Right atrium auricular region (tissue), 2 donors: ENCODE measurements around the gene FANCC. TPM values are rescaled to one million over a fixed set of nuclear protein-coding genes. Genes with fewer than 3 reads are reported as not detected.

Experiments
- DNase-seq: peaks from one replicate; pipeline ENCODE4 v3.0.0-alpha.2; 2019; ENCODE audit warnings: low spot score
- H3K27ac ChIP-seq, 2 donors: fragments of 200-600 bp; sonication (generic); 1 replicate in 1 of 2; 2 replicates in 1 of 2; pipeline ENCODE4 v1.5.1; 2016 to 2019
- H3K27me3 ChIP-seq, 2 donors: fragments of 200-600 bp; sonication (generic); one replicate each; pipeline versions ENCODE4 v1.5.1 to v1.6.0; 2017 to 2019
- H3K36me3 ChIP-seq: fragments of 200-600 bp; sonication (generic); one replicate; pipeline ENCODE4 v1.5.1; 2016
- H3K4me1 ChIP-seq, 2 donors: fragments of 200-600 bp; sonication (generic); one replicate each; pipeline versions ENCODE4 v1.5.1 to v1.6.0; 2017 to 2019
- H3K4me3 ChIP-seq, 2 donors: fragments of 200-600 bp; sonication (generic); 1 replicate in 1 of 2; 2 replicates in 1 of 2; pipeline ENCODE4 v1.5.1; 2017 to 2019; ENCODE audit warnings: mild to moderate bottlenecking in 1 of 2, moderate library complexity in 1 of 2
- H3K9me3 ChIP-seq, 2 donors: fragments of 200-600 bp; sonication (generic); one replicate each; pipeline ENCODE4 v1.5.1; 2019
- total RNA-seq, 2 donors: library from RNA; depleted of rRNA; stranded (reverse); fragments of >200 nt; gene quantifications; one replicate each; pipeline ENCODE4 v1.1.0, GENCODE V29; 2016
- TF ChIP-seq, protein P1 (sequence below), 2 donors: fragments of 200-600 bp; sonication (generic); IDR thresholded peaks; one replicate each; pipeline ENCODE4 v1.5.1; 2019; ENCODE audit warnings: antibody characterized with exemption in 2 of 2

FANCC gene
- total RNA-seq, 2 donors from 2014 or later = 1.8 to 6.2 TPM

- TF ChIP-seq, protein P1, sequence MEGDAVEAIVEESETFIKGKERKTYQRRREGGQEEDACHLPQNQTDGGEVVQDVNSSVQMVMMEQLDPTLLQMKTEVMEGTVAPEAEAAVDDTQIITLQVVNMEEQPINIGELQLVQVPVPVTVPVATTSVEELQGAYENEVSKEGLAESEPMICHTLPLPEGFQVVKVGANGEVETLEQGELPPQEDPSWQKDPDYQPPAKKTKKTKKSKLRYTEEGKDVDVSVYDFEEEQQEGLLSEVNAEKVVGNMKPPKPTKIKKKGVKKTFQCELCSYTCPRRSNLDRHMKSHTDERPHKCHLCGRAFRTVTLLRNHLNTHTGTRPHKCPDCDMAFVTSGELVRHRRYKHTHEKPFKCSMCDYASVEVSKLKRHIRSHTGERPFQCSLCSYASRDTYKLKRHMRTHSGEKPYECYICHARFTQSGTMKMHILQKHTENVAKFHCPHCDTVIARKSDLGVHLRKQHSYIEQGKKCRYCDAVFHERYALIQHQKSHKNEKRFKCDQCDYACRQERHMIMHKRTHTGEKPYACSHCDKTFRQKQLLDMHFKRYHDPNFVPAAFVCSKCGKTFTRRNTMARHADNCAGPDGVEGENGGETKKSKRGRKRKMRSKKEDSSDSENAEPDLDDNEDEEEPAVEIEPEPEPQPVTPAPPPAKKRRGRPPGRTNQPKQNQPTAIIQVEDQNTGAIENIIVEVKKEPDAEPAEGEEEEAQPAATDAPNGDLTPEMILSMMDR (IDR thresholded peaks at IDR 0.05) = no peak
- Histone ChIP-seq H3K4me1 (no peaks in the 10 kb centered on the region), H3K4me3 (no peak overlapping the region), H3K27ac (no peak overlapping the region), H3K9me3 (no peaks in the 10 kb centered on the region), H3K36me3 (no peaks in the 10 kb centered on the region), H3K27me3 (no peaks in the 10 kb centered on the region)
- no peak for DNase-seq
Measured at GRCh38 chr9:95357316-95357715, 39.8 kb upstream of the FANCC start.

DNA sequence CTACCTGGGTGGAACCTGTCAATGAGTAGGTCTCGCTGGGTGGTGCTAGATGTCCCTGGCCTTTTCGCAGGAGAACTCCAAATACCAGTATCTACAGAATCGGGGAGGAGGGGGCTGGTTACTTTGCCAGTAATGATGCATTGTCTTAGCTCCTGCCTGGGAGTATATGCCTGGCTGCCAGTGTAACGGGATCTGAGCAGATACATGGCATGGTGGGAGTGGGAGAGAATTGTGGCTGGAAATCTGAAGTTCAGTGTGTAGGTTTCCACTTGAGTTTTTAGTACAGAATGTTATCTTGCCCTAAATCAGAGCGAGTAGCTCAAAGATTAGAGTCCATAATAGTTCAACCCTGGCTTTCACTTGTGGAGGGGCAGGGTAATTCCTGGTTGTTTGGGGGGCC, 38.0 kb upstream of the FANCC start:
- Histone ChIP-seq H3K4me3 (no peak overlapping the region), H3K27ac (no peak overlapping the region), H3K27me3 (no peaks in the 10 kb centered on the region), H3K36me3 (no peaks in the 10 kb centered on the region), H3K9me3 (no peaks in the 10 kb centered on the region), H3K4me1 (no peaks in the 10 kb centered on the region)
- TF ChIP-seq, protein P1 (IDR thresholded peaks at IDR 0.05) = no peak
- no peak for DNase-seq

DNA sequence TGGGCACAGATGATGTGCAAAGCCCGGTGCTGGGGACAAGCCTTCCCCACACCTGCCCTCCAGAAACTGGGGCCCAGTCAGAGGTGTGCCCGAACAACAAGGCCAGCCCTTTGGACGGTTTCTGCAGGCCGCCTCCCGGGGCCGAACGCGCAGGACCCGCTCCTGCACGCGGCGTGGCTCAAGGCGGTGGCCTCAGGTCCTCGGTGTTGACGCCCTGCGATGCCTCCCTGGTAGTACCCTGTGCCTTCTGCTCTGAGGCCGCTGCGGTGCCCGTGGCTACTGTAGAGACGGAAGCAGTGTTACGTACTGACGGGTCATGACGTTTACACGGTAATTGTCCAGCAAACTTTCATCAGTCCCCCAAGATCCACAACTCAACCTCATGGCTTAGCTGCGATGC, 33.5 kb upstream of the FANCC start:
- Histone ChIP-seq H3K27ac (no peak overlapping the region), H3K4me3 (no peak overlapping the region), H3K27me3 (peaks cover 10 to 15% of the 10 kb centered on the region in 2 donors), H3K9me3 (peaks cover 0 to 5% of the 10 kb centered on the region in 2 donors), H3K36me3 (no peaks in the 10 kb centered on the region), H3K4me1 (peaks cover 0 to 11% of the 10 kb centered on the region in 2 donors)
- DNase-seq = no peak
- TF ChIP-seq, protein P1 (IDR thresholded peaks at IDR 0.05) = no peak

GRCh38 chr9:95350266-95350665, 32.8 kb upstream of the FANCC start:
- Histone ChIP-seq H3K36me3 (no peaks in the 10 kb centered on the region), H3K9me3 (peaks cover 0 to 5% of the 10 kb centered on the region in 2 donors), H3K27me3 (peaks cover 10 to 15% of the 10 kb centered on the region in 2 donors), H3K27ac (no peak overlapping the region), H3K4me1 (peaks cover 0 to 11% of the 10 kb centered on the region in 2 donors), H3K4me3 (no peak overlapping the region)
- TF ChIP-seq, protein P1 (IDR thresholded peaks at IDR 0.05) = no peak
- no peak for DNase-seq

DNA sequence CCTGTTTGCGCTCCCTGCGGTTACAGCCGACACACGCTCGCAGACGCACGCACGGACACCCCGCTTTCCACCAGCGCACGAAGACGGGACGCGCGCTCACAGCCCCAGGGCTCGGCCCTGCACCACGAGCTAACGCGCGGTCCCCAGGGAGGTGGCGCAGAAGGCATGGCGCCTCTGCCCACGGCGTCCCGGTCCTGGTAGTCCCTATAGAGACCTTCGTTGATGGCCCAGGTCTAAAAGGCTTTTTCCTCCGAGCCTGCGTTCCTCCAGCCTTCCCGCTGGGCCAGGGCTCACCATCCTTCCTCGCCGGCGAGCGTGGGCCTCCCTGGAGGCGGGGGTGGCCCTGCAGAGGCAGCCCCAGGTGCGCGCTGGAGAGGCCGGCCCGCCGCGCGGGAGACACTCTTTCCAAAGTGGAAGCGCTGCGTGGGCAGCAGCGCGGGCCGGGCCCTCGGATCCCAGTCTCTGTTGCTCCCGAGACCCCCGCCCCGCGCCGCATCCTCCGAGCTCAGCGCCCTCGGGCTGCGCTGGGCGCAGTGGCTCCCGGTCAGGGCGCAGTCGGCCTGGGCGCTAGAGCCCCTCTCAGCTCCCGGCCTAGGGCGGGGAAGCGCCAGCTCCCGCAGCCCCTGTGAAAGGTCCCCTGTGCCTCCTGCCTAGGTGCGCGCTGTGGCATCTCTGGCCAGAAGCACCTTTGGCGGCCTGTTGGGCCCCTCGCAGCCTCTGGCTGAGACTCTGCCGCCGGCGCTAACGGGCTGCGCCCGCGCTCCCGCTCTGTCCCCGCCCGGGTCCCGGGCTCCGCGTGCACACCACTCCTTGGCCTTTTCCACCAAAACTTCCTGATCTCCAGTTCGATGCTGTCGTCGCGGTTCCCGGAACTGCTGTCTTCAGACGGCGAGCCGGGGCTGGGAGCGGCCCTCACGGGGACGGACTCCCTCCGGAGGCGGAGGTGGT, 31.9 kb upstream of the FANCC start:
- no peaks in the 10 kb centered on the region for H3K36me3 ChIP-seq
- peaks cover 10 to 15% of the 10 kb centered on the region in 2 donors for H3K27me3 ChIP-seq
- peak overlapping the region in 1 of 2 donors; percentile 41 for H3K4me3 ChIP-seq
- DNase-seq = no peak
- H3K27ac ChIP-seq = no peak overlapping the region
- peaks cover 0 to 5% of the 10 kb centered on the region in 2 donors for H3K9me3 ChIP-seq
- TF ChIP-seq, protein P1 (IDR thresholded peaks at IDR 0.05) = no peak
- peaks cover 0 to 11% of the 10 kb centered on the region in 2 donors for H3K4me1 ChIP-seq
